GM06990 (cell line): Measurements from ENCODE around the gene IRF2BPL.

ENCODE experiments used
- DNase-seq: peaks from one replicate; pipeline ENCODE4 v3.0.0-alpha.2; 2011; ENCODE audit not compliant: insufficient read length; ENCODE audit errors: extremely low read depth
- H3K27me3 ChIP-seq: replicated peaks from 2 replicates; pipeline ENCODE4 v1.6.0; 2011; ENCODE audit warnings: low read length; ENCODE audit not compliant: control insufficient read depth, insufficient read depth
- H3K36me3 ChIP-seq: 2 replicates; pipeline ENCODE4 v1.5.1; 2011; ENCODE audit warnings: low read length; ENCODE audit not compliant: control insufficient read depth, insufficient read depth
- H3K4me3 ChIP-seq: replicated peaks from 2 replicates; pipeline ENCODE4 v1.5.1; 2011; ENCODE audit warnings: low read depth, mild to moderate bottlenecking, control low read depth, low read length
- TF ChIP-seq, protein P1 (sequence below): IDR thresholded peaks from 2 replicates; pipeline ENCODE4 v1.5.1; 2011; ENCODE audit warnings: low read length, control low read depth, mild to moderate bottlenecking, inconsistent platforms; ENCODE audit not compliant: insufficient read depth, poor library complexity, severe bottlenecking

Gene IRF2BPL

DNA sequence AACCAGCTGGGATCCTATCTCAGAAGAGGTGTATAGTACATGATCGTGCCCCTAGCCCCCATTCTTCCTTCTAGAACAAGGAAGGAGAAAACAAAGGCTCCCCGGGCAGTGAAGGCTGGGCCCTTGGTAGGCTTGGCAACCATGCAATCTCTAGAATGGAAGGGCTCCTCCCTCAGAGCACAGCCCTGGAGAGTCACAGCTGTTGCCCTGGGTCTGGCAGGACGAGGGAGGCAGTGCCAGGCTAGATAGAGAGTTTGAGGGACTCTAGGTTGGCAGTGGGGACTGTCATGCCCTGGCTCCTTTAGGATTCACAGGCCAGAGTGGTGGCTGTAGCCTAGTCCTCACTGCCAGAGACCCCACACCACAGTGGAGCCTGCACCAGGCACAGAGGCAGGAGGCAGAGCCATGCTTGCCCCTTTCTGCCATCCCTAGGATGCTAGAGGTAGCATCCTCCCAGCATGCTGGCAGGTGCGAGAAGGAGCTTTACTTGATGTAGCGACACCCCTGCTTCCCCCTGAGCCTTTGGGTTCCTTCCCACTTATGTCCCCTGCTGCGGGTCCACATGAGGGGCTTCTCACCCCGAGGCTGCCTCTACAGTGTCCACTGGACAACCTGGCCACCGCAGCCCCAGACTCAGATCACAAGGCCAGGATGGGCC is 36.1 kb upstream of the IRF2BPL start:
- TF ChIP-seq, protein P1, sequence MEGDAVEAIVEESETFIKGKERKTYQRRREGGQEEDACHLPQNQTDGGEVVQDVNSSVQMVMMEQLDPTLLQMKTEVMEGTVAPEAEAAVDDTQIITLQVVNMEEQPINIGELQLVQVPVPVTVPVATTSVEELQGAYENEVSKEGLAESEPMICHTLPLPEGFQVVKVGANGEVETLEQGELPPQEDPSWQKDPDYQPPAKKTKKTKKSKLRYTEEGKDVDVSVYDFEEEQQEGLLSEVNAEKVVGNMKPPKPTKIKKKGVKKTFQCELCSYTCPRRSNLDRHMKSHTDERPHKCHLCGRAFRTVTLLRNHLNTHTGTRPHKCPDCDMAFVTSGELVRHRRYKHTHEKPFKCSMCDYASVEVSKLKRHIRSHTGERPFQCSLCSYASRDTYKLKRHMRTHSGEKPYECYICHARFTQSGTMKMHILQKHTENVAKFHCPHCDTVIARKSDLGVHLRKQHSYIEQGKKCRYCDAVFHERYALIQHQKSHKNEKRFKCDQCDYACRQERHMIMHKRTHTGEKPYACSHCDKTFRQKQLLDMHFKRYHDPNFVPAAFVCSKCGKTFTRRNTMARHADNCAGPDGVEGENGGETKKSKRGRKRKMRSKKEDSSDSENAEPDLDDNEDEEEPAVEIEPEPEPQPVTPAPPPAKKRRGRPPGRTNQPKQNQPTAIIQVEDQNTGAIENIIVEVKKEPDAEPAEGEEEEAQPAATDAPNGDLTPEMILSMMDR: no peak
- no peak for DNase-seq
- Histone ChIP-seq H3K27me3 (no peaks in the 10 kb centered on the region), H3K36me3 (no peaks in the 10 kb centered on the region), H3K4me3 (no peak overlapping the region)

DNA sequence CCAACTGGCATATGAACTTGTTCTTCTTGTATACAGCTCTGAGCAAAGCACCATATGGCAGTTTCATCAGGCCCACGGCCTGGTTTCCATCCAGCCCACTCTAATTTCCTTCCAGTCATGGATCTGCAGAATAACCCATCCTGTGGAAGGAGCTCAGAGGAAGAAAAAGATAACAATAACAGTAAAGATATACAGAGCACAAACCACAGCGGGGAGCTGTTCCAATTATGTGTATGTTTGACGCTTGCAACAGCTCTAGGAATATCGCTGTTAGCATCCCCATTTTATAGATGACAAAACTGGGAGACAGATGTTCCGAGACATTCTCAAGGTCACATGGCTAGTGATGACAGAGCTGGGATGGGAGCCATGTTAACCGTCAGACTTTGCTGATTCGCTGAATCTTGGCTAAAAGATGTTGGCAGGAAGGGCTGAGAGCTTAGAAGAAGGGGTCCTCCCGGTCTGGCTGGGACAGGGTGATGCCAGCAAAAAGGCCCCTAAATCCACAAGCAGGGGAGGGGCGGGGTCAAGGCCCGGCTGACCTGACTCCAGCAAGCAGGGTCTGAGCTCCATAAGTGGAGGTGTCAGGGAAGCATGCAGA is 35.2 kb upstream of the IRF2BPL start:
- Histone ChIP-seq H3K36me3 (no peaks in the 10 kb centered on the region), H3K4me3 (no peak overlapping the region), H3K27me3 (no peaks in the 10 kb centered on the region)
- DNase-seq: no peak
- TF ChIP-seq, protein P1: no peak

DNA sequence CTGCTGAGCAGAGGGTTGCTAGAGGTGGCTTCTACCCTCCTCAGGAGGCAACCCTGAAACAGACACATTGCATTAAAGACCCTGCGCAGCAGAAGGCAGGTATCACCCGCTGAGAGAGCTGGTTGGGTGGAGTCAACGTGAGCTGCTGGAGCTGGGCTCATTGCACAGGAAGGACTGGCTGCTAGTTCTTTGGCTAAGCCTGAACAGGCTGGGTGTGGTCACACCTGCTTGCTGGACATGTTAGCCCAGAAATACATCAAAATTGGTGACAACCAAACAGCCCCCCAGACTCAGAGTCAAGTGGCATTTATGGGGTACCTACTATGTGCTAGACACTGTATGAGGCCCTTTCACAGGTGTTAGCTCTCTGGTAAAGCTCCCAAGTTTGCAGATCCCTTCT is 33.8 kb upstream of the IRF2BPL start:
- Histone ChIP-seq H3K27me3 (no peaks in the 10 kb centered on the region), H3K4me3 (no peak overlapping the region), H3K36me3 (no peaks in the 10 kb centered on the region)
- TF ChIP-seq, protein P1: no peak
- no peak for DNase-seq

DNA sequence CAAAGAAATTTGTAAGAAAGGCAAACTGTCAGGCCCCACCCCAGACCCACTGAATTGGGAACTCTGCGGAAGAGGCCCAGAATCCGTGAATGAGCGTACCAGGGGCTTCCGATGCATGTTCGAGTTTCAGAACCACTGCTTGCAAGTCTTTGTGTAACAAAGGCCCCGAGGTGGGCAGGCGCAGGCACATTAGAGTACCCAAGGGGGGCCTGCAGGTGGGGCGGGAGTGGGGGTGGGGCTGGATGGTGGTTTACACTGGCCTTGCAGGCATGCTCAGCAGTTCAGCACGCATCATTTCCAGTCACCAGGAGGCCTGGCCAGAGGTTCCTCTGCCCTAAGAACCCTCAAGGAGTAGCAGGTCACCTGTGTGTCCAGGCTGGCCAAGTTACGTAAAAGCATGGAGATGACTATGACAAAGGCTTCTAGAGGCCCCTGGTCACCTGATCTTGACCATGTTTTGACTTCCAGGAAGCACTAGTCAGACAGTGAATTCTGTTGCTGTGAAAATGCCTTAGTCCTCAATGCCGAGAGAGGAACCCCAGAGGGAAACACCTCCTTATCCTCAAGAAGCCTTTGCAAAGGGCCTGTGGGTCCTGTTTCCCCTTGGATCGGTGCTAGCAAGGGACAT is 33.2 kb upstream of the IRF2BPL start:
- H3K4me3 ChIP-seq: no peak overlapping the region
- no peaks in the 10 kb centered on the region for H3K27me3 ChIP-seq
- H3K36me3 ChIP-seq: no peaks in the 10 kb centered on the region
- TF ChIP-seq, protein P1: no peak
- no peak for DNase-seq

DNA sequence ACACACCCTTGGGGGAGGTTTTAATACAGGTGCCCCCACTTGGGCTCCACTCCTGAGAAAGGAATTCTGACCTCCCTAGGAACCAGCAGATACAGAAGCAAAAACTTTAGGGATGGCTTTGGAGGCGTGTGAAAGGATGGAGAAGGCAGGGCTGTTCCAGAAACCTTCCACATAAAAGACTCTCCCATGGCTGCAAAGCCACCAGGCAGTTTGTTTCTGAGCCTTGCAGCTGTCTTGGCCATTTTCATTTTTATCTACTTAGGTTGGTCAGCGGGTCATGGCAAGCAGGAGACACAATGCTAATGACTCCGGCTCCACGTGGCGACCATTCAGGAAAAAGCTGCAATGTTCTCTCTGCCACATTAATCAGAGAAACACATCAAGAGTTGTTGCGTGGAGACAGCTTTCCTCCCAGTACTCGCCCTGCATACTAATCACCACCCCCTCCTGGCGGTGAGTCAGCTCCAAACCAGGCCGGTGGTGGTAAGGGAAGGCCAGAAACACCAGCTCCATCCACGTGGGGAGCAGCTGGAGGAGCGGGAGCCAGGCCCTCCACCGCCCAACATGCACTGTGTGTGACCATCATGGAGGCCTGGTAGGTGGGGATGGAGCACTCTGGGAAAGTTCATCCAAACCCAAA is 30.9 kb upstream of the IRF2BPL start:
- no peak for DNase-seq
- no peaks in the 10 kb centered on the region for H3K36me3 ChIP-seq
- no peaks in the 10 kb centered on the region for H3K27me3 ChIP-seq
- TF ChIP-seq, protein P1: peak; percentile 8
- no peak overlapping the region for H3K4me3 ChIP-seq
